ENCODE data around the gene SLC8B1.

- TF ChIP-seq PBX3 (CRISPR knock-in tag; IDR thresholded peaks at IDR 0.05) (no peak), CTCF (tag by site-specific recombination; IDR thresholded peaks at IDR 0.05) (no peak), ZNF639 (tag by site-specific recombination; IDR thresholded peaks at IDR 0.05) (no peak), GFI1B (tag by site-specific recombination; IDR thresholded peaks at IDR 0.05) (no peak), ZNF239 (tag by site-specific recombination; IDR thresholded peaks at IDR 0.05) (no peak), KLF16 (tag by site-specific recombination; IDR thresholded peaks at IDR 0.05) (no peak), ZNF274 (IDR thresholded peaks at IDR 0.05; ENCODE audit: low read length) (no peak), ZNF274 (tag by site-specific recombination; IDR thresholded peaks at IDR 0.05; ENCODE audit: borderline replicate concordance) (no peak), ZNF362 (tag by site-specific recombination; IDR thresholded peaks at IDR 0.05) (no peak), ZNF629 (tag by site-specific recombination; IDR thresholded peaks at IDR 0.05) (no peak)
These were observed 38.9 kb downstream of the SLC8B1 start for GRCh38 chr12:113295886-113296556.

All from HEK293 (cell line).